Lung (tissue), 16 donors: ENCODE results near the gene PTPA. TPM values are rescaled to one million over a fixed set of nuclear protein-coding genes. Genes with fewer than 3 reads are reported as not detected.

Experiments used
- ATAC-seq: fragments of 200-7000 bp; cut with Tn5 transposase; one replicate; pipeline ENCODE4 v1.9.1; 2020; ENCODE audit warnings: moderate number of reproducible peaks; ENCODE audit not compliant: insufficient read depth, low FRiP score
- DNase-seq, 3 donors: peaks; one replicate each; pipeline ENCODE4 v3.0.0-alpha.2; 2013 to 2017
- H3K27ac ChIP-seq, 2 donors: one replicate each; pipeline ENCODE4 v1.5.1; 2013; ENCODE audit warnings: mild to moderate bottlenecking in 2 of 2, moderate library complexity in 2 of 2, control low read depth in 1 of 2, inconsistent platforms in 1 of 2, low read depth in 1 of 2, low read length in 1 of 2
- H3K27me3 ChIP-seq, 3 donors: one replicate each; pipeline ENCODE4 v1.5.1; 2013; ENCODE audit warnings: low read length in 2 of 3; ENCODE audit not compliant: control insufficient read depth in 3 of 3, insufficient read depth in 3 of 3
- H3K36me3 ChIP-seq, 4 donors: one replicate each; pipeline ENCODE4 v1.5.1; 2013; ENCODE audit warnings: low read length in 4 of 4, mild to moderate bottlenecking in 1 of 4, moderate library complexity in 1 of 4; ENCODE audit not compliant: control insufficient read depth in 4 of 4, insufficient read depth in 4 of 4
- H3K4me1 ChIP-seq, 5 donors: one replicate each; pipeline ENCODE4 v1.5.1; 2013; ENCODE audit warnings: low read length in 5 of 5, mild to moderate bottlenecking in 2 of 5, moderate library complexity in 1 of 5; ENCODE audit not compliant: control insufficient read depth in 5 of 5, insufficient read depth in 5 of 5
- H3K4me3 ChIP-seq: one replicate; pipeline ENCODE4 v1.5.1; 2013; ENCODE audit warnings: mild to moderate bottlenecking, control low read depth, moderate library complexity
- H3K9ac ChIP-seq, 2 donors: one replicate each; pipeline ENCODE4 v1.5.1; 2013; ENCODE audit warnings: low read length in 2 of 2, control low read depth in 1 of 2; ENCODE audit not compliant: insufficient read depth in 1 of 2
- H3K9me3 ChIP-seq, 4 donors: one replicate each; pipeline ENCODE4 v1.5.1; 2013; ENCODE audit warnings: low read length in 3 of 4, mild to moderate bottlenecking in 1 of 4, moderate library complexity in 1 of 4; ENCODE audit not compliant: control insufficient read depth in 4 of 4, insufficient read depth in 3 of 4
- CTCF ChIP-seq: IDR thresholded peaks from 2 replicates; pipeline ENCODE4 v1.5.1; 2012; ENCODE audit warnings: mild to moderate bottlenecking; ENCODE audit errors: control extremely low read depth, extremely low read depth
- WGBS, 2 donors: extraction: QIAGEN DNeasy Blood & Tissue Kit; methylation state at CpG; one replicate each; pipeline ENCODE4 v1.1.7; 2013; 5-methylcytosine and 5-hydroxymethylcytosine counted together
- long read RNA-seq, 5 donors: transcript quantifications; one replicate each; lab custom pipeline, GENCODE V29; 2026
- polyA plus RNA-seq, 2 donors: library from polyadenylated mRNA; stranded (reverse); fragments of 200-250 nt; gene quantifications; one replicate each; pipeline ENCODE4 v1.2.1, GENCODE V29; 2013
- total RNA-seq, 2 donors: library from RNA; depleted of rRNA in 1 of 2; stranded (reverse); fragments of >200 nt in 1 of 2; gene quantifications; one replicate each; pipeline ENCODE4 v1.2.1, GENCODE V29; 2014 to 2021
- donor health status: control.
- donor health status: control.
- donor health status: Bipolar disorder and iron deficiency.
- donor health status: healthy.
- donor health status: DM: yes; HTN: yes; CAD: no.

PTPA gene
- total RNA-seq (100 to 1,000 TPM in 1 of 2 donors, 10 to 100 TPM in 1; 62.5 to 145 TPM), polyA plus RNA-seq (100 to 1,000 TPM; 103 to 130 TPM)
- long read RNA-seq, donor 1, transcript PTPA-210 (3 exons, 1,153 nt) = major isoform, 24 of 53 reads
- long read RNA-seq, donor 1, transcript PTPA-214 (3 exons, 988 nt) = minor isoform, 7 of 53 reads
- long read RNA-seq, donor 1, transcript PTPA-207 (10 exons, 2,737 nt) = minor isoform, 12 of 53 reads
- long read RNA-seq, donor 1, partial matches to known transcripts = 6 of 53 reads
- long read RNA-seq, donor 1, other reads (novel, unspliced or antisense) = 0 of 53 reads
- long read RNA-seq, donor 2, transcript PTPA-210 (3 exons, 1,153 nt) = major isoform, 10 of 57 reads
- long read RNA-seq, donor 2, partial matches to known transcripts = 39 of 57 reads
- long read RNA-seq, donor 2, other reads (novel, unspliced or antisense) = 0 of 57 reads
- long read RNA-seq, donor 3, transcript PTPA-210 (3 exons, 1,153 nt) = major isoform, 14 of 57 reads
- long read RNA-seq, donor 3, partial matches to known transcripts = 35 of 57 reads
- long read RNA-seq, donor 3, other reads (novel, unspliced or antisense) = 0 of 57 reads
- long read RNA-seq, donor 4, transcript PTPA-210 (3 exons, 1,153 nt) = major isoform, 6 of 12 reads
- long read RNA-seq, donor 4, partial matches to known transcripts = 0 of 12 reads
- long read RNA-seq, donor 4, other reads (novel, unspliced or antisense) = 0 of 12 reads
- long read RNA-seq, donor 5, transcript PTPA-214 (3 exons, 988 nt) = minor isoform, 5 of 134 reads
- long read RNA-seq, donor 5, transcript PTPA-207 (10 exons, 2,737 nt) = minor isoform, 10 of 134 reads
- long read RNA-seq, donor 5, transcript PTPA-210 (3 exons, 1,153 nt) = major isoform, 27 of 134 reads
- long read RNA-seq, donor 5, partial matches to known transcripts = 86 of 134 reads
- long read RNA-seq, donor 5, other reads (novel, unspliced or antisense) = 0 of 134 reads

- peak; percentile 94 to 97 (median 96) for DNase-seq
- no peaks in the 10 kb centered on the region for H3K9me3 ChIP-seq
- whole genome bisulfite sequencing, 2 donors = 1% methylated on average over 50 to 77 of the region's 77 CpGs
- TF ChIP-seq CTCF = no peak
- peaks cover 0 to 7% (median 5%) of the 10 kb centered on the region in 5 donors for H3K4me1 ChIP-seq
- H3K27me3 ChIP-seq = no peaks in the 10 kb centered on the region
- peak within 1 kb of the TSS; percentile 39 to 88 for H3K9ac ChIP-seq
- peak within 1 kb of the TSS; percentile 96 for H3K4me3 ChIP-seq
- peak within 1 kb of the TSS; percentile 94 to 99 for H3K27ac ChIP-seq
- peaks cover 0 to 4% (median 1%) of the 10 kb centered on the region in 4 donors for H3K36me3 ChIP-seq
- peak; percentile 93 for ATAC-seq
Observed at GRCh38 chr9:129110740-129111527, at the start of gene PTPA, which contains the start of gene CRAT. TSS of gene PTPA (plus strand) at chr9:129111415. CDS start at chr9:129111601, 186 bp downstream. TSS of gene CRAT (minus strand) at chr9:129110793. CDS start at chr9:129110509, 284 bp downstream.

DNA sequence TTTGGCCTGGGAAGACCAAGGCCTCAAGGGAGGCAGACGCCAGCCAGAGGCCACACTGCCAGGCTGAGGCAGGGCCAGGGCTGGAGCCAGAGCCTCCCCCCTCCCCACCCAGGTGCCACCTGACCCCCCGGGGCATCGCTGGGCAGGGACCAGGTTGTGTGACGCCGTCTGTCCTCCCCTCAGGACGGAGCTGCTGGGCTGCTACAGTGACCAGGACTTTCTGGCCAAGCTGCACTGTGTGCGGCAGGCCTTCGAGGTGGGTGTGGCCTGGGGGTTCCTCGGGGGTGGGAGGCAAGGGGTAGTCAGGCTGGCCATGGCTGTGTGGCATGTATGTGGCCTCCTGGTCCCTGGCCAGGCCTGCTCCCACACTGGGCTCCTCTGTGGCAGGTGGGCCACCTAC lies 48.2 kb upstream of the PTPA start:
- Histone ChIP-seq H3K4me3 (no peak overlapping the region), H3K27ac (no peak overlapping the region), H3K27me3 (no peaks in the 10 kb centered on the region), H3K9ac (no peak overlapping the region), H3K36me3 (peaks cover 8 to 57% (median 12%) of the 10 kb centered on the region in 4 donors), H3K9me3 (peaks cover 0 to 2% (median 0%) of the 10 kb centered on the region in 4 donors), H3K4me1 (no peaks in the 10 kb centered on the region)
- DNase-seq = no peak
- 94 to 95% methylated on average over 9 of the region's 9 CpGs for WGBS, 2 donors
- no peak for ATAC-seq
- TF ChIP-seq CTCF = no peak

- no peak overlapping the region for H3K9ac ChIP-seq
- H3K4me1 ChIP-seq = no peaks in the 10 kb centered on the region
- ATAC-seq = no peak
- peaks cover 7 to 61% (median 9%) of the 10 kb centered on the region in 4 donors for H3K36me3 ChIP-seq
- peaks cover 0 to 2% (median 0%) of the 10 kb centered on the region in 4 donors for H3K9me3 ChIP-seq
- no peak overlapping the region for H3K27ac ChIP-seq
- no peak overlapping the region for H3K4me3 ChIP-seq
- H3K27me3 ChIP-seq = no peaks in the 10 kb centered on the region
- WGBS, 2 donors = 84 to 89% methylated on average over 8 of the region's 8 CpGs
- TF ChIP-seq CTCF = no peak
- DNase-seq = no peak
Observed at GRCh38 chr9:129064499-129064908, 46.7 kb upstream of the PTPA start.
